Activated naive CD4-positive, alpha-beta T cell treated with anti-CD3 and anti-CD28 coated beads, Interleukin-2, amount 50 U/mL, for 16 hours (primary cell): ENCODE measurements around the gene SPTBN5.

Experiments used
- DNase-seq: peaks from one replicate; pipeline ENCODE4 v3.0.0-alpha.2; 2020

SPTBN5 gene

DNA sequence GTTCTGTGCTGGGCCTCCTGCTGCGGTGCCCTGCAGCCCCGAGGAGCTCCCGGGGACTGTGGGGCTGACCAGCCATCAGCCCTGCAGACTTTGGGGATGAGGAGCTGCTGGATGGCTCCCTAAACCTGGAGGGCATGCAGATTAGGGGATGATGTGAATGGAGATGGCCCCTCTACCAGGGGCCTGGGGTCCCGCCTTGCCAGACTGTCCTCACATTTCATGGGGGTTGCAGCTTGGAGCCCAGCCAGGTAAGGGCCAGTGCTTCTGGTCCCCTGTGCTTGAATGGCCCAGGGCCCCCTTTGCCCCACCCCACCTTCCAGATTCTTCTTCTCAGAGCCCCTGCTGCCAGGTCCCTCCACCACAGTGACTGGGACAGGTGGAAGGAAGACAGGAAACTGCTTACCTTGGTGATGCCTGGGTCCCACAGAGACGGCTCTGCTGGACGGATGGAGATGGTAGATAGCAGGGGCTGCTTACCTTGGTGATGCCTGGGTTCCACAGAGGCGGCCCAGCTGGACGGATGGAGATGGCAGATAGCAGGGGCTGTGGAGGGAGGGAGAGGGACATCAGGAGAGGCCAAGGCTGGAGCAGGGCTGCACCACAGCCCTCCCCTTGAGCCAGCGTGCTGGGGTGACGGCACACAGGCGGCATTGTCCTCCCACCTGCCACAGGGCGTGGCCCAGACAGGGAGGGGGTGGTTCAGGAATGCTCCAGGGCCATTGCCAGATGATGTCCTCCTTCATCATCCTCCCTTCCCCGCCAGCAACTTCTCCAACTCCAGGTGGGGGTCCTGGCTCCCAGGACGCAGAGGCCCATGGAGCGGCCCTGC lies at the start of gene SPTBN5:
TSS of gene SPTBN5 (minus strand) at position 632 of the 829 bp plus-strand sequence. CDS start at position 76, 556 bp downstream.
- no peak for DNase-seq

DNA sequence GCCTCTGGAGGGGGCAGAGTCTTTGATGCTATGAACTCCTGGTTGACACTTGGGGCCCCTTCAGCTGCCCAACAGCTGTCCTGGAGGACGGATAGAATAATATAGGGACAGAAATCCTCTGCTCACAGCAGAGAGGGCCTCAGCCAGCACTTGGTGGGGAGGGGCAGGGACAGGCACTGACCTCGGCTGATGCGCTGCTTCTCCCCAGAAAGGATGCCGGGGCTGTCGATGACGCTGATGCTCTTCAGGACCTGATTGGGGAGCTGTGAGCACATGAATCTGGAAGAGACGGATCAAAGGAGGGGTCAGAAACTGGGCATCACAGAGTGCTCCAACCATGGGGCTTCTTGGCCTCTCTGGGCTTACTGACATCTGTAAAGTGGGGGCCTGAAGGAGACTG lies 49.0 kb upstream of the SPTBN5 start:
- DNase-seq, result no peak

DNA sequence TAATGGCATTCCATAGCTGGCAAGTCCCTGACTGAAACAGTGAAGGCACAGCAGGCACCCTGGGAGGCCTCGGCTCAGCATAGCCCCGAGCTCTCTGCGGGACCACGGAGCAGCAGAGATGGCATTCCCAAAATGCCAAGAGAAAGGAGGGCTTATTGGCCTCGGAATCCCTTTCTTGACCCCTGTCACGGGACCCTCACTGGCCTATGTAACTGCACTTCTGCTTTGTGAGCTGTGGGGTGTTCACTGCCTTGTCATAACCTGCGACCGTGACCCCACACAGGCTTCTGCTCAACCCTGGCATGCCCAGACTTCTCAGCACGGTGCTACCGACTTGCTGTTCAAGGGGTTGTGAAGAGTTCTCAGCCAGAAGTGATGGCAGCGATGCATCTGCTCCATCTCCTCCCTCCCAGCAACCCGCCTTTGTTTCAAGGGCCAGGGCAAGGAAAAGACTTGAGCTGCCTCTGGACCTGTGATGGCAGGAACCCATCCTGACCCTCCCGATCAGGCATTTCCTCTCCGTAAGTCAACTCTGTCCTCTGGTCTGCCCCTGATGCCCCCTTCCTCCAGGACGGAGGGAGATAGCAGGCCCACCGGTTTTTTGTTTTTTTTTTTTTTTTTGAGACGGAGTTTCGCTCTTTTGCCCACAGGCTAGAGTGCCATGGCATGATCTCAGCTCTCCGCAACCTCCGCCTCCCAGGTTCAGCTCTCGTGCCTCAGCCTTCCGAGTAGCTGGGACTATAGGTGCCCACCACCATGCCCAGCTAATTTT lies 48.0 kb upstream of the SPTBN5 start:
- no peak for DNase-seq

DNA sequence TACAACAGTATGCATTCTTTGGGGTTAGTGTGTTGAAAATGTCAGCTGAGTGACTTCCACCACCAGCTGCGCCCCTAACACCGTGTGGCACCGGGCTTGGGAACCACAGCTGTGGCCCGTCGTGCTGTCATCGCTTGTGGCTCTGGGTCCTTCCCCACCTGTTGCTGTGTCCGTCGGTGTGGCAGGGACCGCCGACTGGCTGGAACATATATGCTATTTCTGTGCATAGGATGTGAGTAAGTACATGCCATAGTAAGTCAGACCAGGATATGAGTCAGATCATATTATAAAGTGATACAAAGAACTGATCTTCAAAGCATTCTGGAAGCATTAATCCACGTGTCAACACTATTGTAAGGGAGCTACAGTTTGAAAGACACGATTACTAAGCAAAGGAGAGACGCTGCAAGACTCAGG lies 46.6 kb upstream of the SPTBN5 start:
- peak; percentile 45 for DNase-seq

DNA sequence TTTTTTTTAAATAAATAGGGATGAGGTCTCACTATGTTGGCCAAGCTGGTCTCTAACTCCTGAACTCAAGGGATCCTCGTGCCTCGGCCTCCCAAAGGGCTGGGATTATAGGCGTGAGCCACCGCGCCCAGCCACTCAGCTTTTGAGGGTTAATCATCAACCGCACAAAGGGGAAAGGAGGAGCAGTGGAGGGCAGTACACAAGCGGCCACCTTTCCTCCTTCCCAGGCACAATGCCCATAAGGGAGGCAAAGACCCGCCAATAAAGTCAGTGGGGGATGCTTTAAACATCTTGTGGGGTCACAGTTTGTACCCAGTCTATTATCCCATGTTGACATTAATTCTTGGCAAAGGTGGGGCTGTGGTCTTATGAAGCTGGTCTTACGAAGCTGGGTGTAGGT lies 46.1 kb upstream of the SPTBN5 start:
- no peak for DNase-seq

DNA sequence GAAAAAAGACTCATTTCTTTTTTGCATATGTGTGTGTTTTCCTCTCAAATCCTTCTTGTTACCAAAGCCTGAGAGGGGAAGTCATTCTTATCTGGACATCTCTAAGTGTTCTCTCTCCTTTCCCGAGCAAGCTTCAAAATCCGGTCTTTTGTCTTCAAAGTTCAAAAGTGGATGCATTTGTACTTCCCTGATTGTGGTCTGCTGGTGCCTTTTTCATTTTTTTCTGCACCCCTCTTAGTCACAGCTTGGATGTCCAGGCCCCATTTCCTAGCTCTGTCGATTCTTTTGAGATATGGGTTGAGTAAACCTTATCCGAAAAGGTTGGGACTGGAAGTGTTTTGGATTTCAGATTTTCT lies 43.7 kb upstream of the SPTBN5 start:
- no peak for DNase-seq

DNA sequence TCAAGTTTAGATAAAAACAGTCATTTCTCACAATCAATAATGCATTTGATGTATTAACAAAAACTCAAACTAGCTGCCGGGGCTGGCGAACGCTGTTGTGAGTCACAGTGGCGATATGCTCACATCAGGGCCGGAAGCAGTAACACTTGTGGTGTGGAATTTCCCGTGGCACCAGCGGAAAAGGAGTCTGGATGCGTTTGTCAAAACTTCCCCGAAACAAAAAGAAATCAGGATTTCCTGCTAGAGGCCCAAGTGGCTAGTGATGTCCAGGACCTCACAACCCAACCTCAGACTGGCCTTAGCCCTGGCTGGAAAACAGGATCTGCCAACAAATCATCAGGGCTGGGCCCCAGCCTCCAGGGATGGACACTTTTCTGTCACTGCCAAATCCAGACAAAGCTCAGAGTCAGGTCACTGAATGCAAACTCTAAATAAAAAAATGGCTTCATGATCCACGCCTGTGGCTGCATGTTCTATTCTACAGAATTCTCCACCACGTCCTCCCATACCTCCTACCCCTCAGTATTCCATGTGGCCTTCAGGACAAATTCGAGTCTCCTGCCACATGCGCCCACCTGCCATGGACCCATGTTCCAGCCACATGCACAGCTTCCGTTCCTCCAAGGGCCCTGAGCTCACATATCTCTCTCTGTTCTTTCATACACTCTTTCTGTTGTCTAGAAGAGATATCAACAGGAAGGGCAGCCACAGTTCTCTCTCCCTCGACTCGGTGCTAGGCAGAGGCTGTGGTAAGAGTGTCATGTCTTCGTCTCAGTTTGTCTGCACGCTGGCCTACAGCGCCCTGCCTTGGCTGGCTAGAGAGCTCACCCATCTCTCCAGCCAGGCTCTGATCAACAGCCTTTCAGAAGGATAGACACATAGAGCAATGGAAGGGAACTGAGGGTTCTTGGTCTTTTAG lies 43.1 kb upstream of the SPTBN5 start:
- peak; percentile 80 for DNase-seq

DNA sequence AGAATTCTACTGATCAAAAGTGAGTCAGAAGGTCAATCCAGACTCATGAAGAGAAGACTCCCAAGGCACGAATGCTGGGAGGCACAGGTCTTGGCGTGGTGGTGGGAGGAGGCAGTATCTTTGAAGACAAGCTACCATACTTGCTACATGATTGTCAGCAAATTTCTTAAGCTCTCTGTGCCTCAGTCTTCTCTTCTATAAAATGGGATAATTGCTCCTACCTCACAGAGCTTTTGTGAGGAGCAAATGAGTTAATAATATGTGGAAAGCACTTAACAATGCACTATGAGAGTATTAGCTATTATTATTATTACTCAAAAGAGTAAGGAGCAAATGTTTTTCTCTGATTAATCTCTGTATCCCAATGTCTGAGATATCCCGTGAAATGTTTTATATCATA lies 42.3 kb upstream of the SPTBN5 start:
- no peak for DNase-seq

DNA sequence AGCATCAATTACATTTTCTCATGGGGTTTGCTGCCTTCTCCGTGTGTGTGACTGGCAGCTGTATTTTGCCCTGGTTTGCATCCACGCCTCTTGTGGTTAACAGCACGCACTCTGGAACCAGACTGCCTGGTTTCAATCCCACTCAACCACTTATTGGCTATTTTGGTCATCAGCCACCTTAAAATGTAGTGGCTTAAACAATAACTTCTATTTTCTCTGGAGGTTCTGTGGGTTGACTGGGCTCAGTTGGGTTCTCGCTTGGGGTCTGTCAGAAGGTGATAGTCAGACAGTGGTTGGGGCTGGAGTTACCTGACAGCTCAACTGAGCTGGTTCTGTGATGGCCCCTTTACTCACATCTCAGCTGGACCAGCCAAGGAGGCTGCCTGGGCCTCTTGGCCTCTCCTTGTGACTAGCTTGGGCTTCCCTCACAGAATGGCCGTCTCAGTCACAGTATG lies 41.7 kb upstream of the SPTBN5 start:
- no peak for DNase-seq

DNA sequence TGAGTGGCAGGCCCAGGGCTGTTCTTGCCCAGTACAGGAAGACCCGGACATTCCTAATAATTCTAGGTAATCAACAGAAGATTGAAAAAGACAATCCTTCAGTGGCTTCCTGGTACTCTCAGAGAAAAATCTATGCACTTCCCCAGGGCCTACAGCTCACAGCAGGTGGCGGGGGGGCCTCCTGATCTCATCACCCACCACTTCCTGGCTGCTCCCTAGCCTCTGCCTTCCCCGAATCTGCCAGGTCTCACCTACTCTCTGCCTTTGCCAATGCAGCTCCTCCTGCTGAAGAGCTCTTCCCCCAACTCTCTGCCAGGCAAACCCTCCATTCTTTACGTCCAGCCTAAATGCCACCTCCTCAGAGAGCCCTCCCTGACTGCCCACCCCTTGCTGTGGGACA lies 41.0 kb upstream of the SPTBN5 start:
- peak; percentile 64 for DNase-seq

DNA sequence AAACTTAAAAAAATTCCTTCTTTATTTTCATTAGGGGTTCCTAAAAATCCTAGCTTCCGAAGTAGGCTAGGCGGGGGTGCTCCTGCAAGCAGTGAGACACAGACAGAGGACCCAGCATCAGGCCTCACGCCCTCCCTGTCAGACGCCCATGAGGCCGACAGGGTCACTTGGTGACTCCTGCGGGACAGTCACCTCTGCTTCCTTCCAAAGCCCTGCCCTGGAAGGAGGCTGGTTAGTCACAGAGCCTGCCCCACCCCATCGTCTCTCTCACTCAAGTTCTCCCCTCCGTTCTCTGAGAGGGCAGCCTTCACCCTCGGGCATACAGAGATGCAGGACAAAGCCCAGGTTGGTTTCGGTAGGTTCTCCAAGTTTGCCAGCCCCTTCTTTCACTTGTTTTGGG lies 39.9 kb upstream of the SPTBN5 start:
- DNase-seq, result no peak

DNA sequence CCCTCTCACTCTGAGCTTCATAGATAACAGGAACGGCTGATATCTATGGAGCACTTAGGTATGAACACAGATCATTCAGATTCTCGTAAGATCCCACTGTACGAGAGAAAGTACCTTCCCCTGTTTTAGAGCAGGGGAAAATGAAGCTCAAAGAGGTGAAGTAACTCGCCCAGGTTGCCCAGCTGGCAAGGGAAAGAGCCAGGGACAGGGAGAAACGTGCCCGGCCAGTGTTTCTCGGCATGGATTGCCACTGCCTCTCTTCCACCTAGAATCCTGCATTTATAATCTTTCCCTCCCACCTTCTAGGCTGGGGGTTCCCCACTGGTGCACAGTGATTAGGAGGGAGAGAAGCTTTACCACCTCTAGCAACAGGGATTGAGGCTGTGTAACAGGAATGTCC lies 39.5 kb upstream of the SPTBN5 start:
- DNase-seq, result no peak

DNA sequence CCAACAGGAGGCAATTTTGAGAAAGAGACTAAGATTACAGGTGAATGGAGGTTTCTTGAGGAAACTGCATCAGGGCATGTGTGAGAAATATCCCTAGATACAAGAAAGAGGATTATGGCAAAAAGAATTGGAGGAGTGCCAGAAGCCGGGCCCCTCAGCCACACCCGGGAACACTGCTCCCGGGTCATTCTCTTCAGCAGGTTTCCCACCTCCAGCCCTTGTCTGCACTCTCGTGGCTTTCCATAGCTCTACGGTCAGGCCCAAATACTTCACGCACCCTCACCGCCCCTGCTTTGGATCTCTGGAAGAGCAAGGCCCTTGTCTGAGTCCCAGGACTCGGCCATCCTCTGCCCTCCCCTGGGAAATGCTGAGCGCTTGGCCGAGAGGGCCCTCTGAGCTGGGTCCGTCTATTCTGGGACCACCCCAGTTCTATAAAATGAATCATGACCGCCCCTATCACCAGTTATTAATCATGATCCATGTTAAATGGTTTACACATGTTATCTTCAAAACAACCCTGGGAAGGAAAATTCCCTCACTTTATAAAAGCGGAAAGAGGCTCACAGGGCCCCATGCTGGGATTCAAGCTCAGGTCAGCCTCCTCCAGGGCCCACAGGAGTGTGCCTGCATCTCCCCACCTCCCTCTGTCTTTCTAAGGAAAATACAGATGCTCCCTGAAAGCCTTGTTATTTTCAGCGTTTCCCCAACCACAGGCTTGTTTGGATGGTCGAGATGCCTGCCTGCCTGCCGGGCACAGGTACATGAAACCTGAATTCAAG lies 38.8 kb upstream of the SPTBN5 start:
- no peak for DNase-seq

DNA sequence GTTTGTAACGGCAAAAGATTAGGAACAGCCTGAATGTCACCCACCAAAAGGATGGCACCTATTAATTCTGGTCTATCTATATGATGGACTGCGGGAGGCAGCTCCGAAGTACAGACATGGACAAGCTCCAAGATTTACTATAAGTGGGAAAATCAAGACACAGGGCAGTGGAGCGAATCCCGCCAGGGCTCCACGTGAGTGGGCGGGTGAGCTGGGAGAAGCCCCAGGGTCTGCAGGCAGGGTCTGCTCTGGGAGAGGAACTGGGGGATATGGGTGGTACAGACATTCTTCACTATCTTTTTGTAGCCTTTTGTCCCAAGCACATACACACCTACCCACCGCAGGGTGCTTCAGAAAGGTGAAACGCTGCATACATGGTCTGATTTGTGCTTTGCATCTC lies 38.2 kb upstream of the SPTBN5 start:
- DNase-seq, result no peak

DNA sequence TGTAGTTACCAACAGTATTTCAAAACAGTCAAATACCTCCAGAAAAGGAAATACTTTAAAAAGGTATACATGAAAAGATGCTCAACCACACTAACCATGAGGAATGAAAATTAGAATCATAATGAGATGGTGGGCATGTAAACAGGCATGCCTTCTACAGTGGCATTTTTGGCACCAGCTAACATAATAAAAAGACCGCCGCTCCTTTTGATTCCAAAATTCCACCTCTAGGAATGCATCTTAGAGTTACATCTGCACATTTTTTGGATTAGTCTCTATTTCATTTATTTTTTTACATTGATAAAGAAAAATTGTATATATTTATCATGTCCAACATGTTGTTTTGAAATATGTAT lies 37.0 kb upstream of the SPTBN5 start:
- no peak for DNase-seq

DNA sequence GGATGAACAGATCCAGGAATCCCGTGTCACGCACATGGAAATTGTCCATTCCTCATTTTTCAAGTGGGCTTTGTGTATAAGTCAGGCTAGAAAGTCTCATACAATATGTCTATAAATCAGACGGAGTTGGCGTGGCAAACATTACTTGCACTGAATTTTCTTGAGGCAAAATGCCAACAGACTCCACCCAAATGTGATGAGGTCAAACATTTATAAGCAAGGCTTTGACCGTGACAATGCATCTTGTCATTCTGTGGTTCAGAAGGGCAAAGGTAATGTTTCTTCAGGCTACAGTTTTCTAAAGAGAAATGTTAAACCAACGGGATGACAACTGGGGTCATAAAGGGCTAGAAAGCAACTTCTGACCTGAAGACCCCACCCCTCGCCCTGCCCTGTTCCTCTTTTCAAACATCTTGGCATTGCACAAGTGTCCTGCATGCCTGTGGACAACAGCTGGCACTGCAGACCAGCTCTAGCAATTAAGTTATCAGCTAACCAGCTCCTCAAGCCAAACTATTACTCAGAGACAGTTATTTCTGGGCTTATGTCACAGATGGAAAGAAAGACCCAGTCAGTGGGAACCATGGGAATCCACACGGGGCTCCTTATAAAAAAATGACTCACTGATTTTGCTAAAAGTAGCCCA lies 36.5 kb upstream of the SPTBN5 start:
- DNase-seq, result no peak

DNA sequence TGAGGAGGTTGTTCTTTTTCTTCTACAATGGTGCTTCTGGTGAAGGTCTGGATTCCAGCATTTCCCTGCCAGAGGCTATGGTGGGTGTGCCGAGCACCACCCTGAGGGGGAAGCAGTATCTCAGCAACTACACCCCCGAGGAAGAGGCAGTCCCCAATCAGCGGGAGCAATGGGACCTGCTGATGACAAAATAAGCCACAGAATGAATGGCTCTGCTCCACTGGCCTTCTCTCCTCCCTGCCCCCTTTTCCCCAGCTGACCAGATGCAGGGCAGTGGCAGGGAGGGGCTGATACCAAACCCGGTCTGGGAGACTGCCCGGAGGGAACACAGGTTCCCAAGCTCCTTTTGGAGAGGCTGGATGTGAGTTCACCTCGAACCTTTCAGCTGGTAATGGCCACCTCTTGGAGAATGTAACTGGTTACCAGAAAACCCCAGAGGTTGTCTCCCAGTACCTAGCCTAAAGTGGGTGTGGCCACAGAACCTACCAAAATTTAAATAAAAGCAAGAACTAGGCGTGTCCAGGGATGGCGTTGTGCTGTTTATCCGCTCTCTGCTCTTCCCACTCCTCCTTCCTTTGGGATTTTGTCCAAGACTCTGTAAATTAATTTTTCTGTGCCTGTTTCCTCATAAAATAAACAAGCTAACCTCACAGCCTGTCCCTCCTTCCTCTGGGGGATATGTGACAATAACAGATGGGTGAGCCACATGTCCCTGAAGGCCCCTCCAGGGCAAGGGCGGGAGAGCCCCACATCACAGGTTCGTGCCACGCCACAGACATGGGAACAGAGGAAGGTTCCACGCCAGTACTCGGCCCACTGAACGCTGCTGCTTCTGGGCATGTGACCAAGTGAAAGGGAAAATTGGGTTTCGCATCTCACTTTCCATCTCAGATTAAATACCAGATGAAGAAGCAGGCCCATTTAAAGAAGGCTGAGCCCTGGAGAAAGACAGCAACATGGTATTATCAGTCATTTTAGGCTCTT lies 35.1 kb upstream of the SPTBN5 start:
- DNase-seq, result no peak

DNA sequence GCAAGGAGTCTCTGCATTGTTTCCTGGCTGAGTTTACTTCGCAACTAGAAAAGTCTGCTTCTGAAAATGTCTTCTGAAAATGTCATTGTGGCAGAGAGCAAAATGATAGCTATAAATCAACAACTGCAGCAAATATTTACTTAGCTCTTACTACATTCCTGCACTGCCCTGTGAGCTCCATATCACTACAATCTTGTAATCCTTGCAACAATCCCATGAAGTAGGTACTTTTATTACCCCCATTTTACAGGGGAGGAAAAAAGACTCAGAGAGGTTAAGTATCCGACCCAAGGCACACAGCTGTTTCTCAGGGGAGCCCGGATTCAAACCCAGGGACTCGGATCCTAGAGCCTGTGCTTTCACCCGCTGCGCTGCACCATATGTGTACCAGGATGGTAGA lies 34.2 kb upstream of the SPTBN5 start:
- DNase-seq, result no peak

DNA sequence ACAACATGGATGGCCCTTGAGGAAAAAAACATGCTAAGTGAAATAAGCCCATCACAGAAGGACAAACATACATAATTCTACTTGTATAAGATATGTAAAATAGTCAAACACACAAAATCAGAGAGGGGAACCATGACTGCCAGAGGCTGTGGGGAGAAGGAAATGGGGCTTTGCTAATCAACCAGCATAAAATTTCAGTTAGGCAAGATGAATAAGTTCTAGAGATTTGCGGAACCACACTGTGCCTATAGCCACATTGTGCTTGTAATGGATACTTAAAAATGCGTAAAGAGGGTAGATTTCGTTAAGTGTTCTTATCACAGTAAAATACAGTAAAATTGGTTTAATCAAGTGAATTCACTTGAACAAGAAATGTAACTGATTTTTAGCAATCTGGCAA lies 33.7 kb upstream of the SPTBN5 start:
- no peak for DNase-seq

DNA sequence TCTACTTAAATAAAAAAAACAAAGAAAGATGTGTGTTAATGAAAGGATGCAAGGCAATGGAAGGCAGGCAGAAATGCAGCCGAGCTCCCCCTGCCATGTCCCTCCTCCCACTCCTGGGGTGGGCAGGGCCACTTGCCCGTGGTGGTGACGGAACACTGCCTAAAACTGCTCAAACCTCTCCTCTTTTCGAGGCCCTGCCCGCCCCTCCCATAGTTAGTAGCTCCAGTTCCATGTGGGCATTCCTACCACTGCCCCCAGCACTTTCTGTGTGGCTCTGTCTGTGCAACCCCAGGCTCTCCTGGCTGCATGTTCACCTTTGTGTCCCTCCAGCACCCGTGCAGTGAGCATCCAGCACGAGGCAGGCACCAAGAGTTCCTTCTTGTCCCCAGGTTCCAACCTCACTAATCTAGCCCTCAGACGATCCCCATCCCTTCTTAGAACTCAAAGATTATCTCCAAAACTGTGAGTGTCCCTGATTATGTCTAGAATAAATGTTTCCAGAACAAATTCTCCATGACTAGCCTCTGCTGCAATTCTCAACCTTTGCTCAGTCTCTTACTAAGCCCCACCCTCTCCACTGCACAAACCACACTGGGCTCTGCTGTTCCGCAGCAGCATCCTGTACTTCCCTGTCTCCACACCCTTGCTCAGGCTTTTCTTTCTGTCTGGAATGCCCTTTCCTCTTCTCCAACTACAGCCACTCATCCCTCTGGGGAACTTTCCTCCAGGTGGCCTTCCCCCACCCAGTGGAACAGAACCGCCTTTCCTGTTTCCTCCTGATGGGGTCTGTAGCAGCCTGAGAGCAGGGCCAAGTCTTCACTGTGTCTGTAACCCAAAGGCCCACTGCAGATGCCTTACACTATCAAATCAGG lies 32.6 kb upstream of the SPTBN5 start:
- DNase-seq, result no peak
